GM12864 (cell line): ENCODE data around the gene ARID3B.
"Not testable (repeated sequence)": the region's sequence is repeated elsewhere in the genome, so short reads cannot be mapped to it uniquely, and the experiment has no call there.

ENCODE experiments used
- DNase-seq: peaks from one replicate; pipeline ENCODE4 v3.0.0-alpha.2; 2011; ENCODE audit warnings: low read depth
- H3K4me3 ChIP-seq: 2 replicates; pipeline ENCODE4 v1.5.1; 2011; ENCODE audit warnings: mild to moderate bottlenecking, low read depth, low read length, control low read depth
- TF ChIP-seq, protein P1 (sequence below): IDR thresholded peaks from 2 replicates; pipeline ENCODE4 v1.5.1; 2011; ENCODE audit warnings: low read depth, mild to moderate bottlenecking, moderate library complexity, low read length, control low read depth, inconsistent platforms; ENCODE audit errors: missing control alignments

The ARID3B gene

DNA sequence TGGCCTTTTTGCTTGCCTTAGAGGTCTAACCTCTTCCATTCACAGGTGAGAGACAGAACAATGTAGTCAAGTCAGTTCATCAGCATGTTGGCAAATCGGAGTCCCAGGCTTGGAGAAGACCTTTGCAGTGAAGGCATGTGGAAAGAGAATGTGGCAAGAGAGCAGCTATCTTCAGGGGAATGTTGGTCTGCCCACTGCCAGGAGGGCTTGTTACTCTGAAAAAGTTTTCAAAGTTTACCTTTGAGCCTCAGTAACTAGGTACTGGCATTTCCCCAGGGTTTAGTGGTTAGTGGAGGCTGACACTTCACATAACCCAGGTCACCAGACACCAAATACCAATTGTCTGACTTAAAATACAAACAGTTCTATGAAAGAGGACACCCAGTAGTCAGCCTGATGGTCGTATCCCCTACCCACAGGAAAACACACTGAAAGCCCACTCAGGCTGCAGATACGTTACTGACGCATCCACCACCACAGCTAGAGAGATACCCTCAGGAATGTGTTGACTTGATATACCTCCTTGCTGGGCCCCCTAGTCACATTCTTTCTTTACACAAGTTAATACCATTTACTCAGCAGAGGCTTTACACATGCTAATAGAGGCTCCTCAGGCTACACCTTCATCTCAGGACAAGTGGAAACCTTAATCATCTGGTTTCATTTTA is 9.7 kb upstream of the ARID3B start:
- H3K4me3 ChIP-seq = no peak overlapping the region
- DNase-seq = no peak
- TF ChIP-seq, protein P1, sequence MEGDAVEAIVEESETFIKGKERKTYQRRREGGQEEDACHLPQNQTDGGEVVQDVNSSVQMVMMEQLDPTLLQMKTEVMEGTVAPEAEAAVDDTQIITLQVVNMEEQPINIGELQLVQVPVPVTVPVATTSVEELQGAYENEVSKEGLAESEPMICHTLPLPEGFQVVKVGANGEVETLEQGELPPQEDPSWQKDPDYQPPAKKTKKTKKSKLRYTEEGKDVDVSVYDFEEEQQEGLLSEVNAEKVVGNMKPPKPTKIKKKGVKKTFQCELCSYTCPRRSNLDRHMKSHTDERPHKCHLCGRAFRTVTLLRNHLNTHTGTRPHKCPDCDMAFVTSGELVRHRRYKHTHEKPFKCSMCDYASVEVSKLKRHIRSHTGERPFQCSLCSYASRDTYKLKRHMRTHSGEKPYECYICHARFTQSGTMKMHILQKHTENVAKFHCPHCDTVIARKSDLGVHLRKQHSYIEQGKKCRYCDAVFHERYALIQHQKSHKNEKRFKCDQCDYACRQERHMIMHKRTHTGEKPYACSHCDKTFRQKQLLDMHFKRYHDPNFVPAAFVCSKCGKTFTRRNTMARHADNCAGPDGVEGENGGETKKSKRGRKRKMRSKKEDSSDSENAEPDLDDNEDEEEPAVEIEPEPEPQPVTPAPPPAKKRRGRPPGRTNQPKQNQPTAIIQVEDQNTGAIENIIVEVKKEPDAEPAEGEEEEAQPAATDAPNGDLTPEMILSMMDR = no peak

- TF ChIP-seq, protein P1 = no peak
- no peak for DNase-seq
- H3K4me3 ChIP-seq = no peak overlapping the region
Observed at GRCh38 chr15:74535388-74536084, 5.5 kb upstream of the ARID3B start.

- TF ChIP-seq, protein P1 = no peak
- DNase-seq = no peak
- no peak overlapping the region for H3K4me3 ChIP-seq
Observed at GRCh38 chr15:74537736-74538135, 3.3 kb upstream of the ARID3B start.

- H3K4me3 ChIP-seq = peak overlapping the region; percentile 68; the same call in 1 of the 2 replicates
- DNase-seq = not testable (repeated sequence)
Observed at GRCh38 chr15:74539521-74539920, 1.5 kb upstream of the ARID3B start.

DNA sequence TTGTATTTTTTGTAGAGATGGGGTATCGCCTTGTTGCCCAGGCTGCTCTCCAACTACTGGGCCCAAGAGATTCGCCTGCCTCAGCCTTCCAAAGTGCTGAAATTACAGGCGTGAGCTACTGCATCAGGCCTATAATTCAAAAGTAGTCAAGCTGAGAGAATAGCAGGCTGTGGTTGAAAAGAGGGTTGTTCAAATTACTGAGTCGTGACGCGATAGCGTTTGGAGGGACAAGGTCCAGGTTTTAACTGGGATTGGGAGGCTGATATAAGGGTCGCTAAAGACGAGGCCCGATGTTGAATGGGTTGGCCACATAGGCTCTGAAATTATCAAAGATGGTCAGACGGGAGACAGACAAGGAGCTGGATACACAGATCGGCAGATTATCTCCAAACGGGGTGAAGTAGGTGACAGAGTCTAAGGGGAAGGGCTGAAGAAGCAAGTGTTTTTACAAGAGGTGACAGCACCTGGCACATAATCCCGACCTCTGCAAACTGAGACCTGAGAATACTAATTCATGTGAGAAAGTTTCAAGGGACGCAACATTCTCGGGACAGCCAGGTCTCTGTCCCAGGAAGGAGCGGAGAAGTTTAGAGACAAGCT is 759 bp upstream of the ARID3B start:
- TF ChIP-seq, protein P1 = no peak
- no peak for DNase-seq
- peak overlapping the region; percentile 68 for H3K4me3 ChIP-seq

DNA sequence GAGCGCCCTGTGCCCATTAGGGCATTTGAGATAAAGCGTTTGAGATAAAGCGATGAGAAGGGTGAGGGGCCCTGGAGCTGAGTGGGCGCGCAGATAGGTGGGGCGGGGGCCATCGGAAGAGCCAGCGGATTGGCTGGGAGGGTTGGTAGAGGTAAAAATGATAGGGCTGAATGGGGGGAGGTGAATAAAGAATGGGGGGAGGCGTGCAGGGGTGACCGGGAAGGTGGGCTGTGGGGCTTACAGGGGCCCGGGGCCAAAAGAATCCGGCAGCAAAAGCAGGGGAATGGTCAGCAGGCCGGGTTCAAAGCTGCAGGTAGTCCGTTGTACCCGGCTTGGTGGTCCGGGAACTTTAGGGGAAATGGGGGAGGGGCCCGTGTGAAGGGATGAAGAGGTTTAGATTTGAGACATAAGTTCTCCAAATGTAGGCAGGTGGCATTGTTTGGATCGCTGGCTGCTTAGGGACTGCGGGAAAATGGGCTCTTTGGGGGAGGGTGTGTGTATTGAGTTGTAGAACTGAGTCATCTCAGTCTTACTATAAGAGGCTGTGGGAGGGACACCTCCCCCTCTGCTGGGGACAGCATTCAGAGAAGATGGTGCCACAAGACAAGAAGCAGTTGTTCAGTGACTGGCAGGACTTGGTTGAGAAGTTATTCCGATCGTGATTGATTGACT is 610 bp downstream of the ARID3B start:
- H3K4me3 ChIP-seq = peak overlapping the region; percentile 90
- TF ChIP-seq, protein P1 = no peak
- peak; percentile 83 for DNase-seq
